Ishikawa (cell line): ENCODE data around the gene MPND.

Source experiments
- CREB1 ChIP-seq: IDR thresholded peaks from 2 replicates; pipeline ENCODE4 v1.6.1; 2012; ENCODE audit warnings: low read depth
- EP300 ChIP-seq: IDR thresholded peaks from 2 replicates; pipeline ENCODE4 v1.6.1; 2012; ENCODE audit warnings: borderline replicate concordance
- RAD21 ChIP-seq: IDR thresholded peaks from 2 replicates; pipeline ENCODE4 v1.6.1; 2012; ENCODE audit warnings: low read depth
- TAF1 ChIP-seq: IDR thresholded peaks from 2 replicates; pipeline ENCODE4 v1.6.1; 2012; ENCODE audit warnings: low read depth, mild to moderate bottlenecking
- TEAD4 ChIP-seq: IDR thresholded peaks from 2 replicates; pipeline ENCODE4 v1.6.1; 2012
- USF1 ChIP-seq: IDR thresholded peaks from 2 replicates; pipeline ENCODE4 v1.6.1; 2012
- ZBTB7A ChIP-seq: IDR thresholded peaks from 2 replicates; pipeline ENCODE4 v1.6.1; 2012; ENCODE audit warnings: low read depth

GRCh38 chr19:4371247-4372164 lies 28.1 kb downstream of the MPND start:
- TF ChIP-seq CREB1, result no peak
- TF ChIP-seq USF1, result peak; percentile 18; the same call in 1 of the 2 replicates
- peak; percentile 89 for TF ChIP-seq EP300
- TF ChIP-seq TEAD4, result peak; percentile 68; the same call in 1 of the 2 replicates
- TF ChIP-seq RAD21, result peak; percentile 25
- TF ChIP-seq ZBTB7A, result no peak; the same call in 1 of the 2 replicates
- TF ChIP-seq TAF1, result 0 out of 2 replicates have a peak, but pooled peaks have one; percentile 47
